Measurements from ENCODE around the gene TDRD9. TPM values are rescaled to one million over a fixed set of nuclear protein-coding genes. Genes with fewer than 3 reads are reported as not detected.

Gene TDRD9
- total RNA-seq, 2 experiments from 2014 or later = 0.50 to 0.93 TPM

DNA sequence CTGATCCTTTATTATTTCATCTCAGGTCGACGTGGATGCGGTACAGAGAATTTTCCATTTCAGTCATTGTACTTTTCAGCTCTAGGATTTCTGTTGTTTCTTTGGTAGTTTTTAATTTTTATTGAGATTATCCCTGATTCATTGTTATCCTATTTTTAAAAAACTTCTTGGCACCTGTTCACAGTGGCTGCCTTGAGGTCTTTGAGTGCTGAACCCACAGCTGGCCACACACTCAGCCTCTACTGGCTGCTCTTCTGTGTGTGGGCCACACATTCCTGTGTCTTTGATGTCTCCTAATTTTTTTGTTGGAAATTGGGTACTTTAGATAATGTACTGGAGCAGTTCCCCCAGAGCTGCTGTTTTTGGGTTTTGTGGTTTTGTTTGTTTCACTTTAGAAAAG is 119.5 kb downstream of the TDRD9 start:
- ChIA-PET CTCF (no interaction called here), POLR2A (no interaction called here)

DNA sequence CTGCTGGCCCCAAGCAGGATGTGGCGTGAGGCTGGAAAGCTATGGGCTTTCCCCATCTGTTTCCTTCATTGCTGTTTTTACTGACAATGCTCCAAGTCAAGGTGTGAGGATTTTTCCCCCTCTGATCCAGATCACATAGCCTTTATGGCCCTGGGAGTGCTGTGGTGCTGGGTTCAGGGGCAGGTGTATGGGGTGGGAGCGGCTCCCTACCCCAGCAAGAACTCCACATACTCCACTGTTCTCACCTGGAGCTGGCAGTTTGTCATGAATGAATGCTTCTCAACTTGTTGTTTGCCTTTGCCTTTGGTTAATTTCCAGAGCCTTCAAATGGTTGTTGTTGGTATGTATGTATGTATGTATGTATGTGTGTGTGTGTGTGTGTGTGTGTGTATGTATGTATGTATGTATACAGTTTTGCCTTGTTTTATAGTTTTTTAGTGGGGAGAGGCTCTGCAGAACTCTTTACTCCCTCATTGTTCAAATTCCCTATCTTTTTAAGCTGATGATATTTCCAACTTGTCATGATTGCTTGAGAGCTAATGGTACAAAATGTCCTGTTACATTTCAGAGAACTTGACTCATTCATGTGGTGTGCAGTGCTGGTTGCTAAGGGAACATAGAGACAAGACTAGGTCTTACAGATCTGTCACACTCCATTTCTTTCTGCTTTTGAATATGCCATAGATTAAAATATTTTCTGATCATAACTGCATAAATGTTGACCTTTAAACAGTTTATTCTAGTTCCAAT is 120.7 kb downstream of the TDRD9 start:
- POLR2A ChIA-PET = interaction anchor here (0.6 kb wide), 1 partner anchor 15 kb away, joined by 3 read pairs; no protein-coding TSS in a partner anchor
- CTCF ChIA-PET = no interaction called here

DNA sequence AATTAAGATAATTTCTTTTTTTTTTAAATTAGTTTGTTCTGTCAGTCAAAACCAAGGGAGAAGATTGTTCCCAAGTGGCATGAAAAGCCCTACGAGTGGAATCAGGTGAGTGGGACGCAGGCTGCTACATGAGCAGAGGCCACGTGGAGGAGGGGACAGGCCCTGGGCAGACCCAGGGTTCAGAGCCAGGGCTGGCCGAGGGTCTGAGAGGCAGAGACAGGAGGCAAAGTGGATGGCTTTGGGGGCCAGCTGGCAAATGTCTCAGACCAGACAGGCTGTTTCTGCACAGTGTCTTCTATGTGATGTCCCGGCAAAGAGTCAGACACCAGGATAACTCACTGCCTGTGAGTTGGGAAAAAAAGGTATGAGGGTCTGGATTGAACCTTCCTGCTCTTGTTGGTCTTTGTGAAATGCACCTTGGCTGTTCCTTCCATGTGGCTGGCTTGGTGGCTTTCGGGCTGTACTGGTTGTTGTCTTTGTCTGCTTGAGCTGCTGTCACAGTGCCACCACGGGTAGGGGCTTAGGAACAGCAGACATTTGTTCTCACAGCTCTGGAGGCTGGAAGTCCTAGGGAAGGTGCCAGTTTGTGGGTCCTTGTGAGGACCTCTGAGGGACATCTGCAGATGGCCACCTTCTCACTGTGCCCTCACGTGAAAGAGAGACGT is 121.5 kb downstream of the TDRD9 start:
- POLR2A ChIA-PET = no interaction called here
- CTCF ChIA-PET = no interaction called here

DNA sequence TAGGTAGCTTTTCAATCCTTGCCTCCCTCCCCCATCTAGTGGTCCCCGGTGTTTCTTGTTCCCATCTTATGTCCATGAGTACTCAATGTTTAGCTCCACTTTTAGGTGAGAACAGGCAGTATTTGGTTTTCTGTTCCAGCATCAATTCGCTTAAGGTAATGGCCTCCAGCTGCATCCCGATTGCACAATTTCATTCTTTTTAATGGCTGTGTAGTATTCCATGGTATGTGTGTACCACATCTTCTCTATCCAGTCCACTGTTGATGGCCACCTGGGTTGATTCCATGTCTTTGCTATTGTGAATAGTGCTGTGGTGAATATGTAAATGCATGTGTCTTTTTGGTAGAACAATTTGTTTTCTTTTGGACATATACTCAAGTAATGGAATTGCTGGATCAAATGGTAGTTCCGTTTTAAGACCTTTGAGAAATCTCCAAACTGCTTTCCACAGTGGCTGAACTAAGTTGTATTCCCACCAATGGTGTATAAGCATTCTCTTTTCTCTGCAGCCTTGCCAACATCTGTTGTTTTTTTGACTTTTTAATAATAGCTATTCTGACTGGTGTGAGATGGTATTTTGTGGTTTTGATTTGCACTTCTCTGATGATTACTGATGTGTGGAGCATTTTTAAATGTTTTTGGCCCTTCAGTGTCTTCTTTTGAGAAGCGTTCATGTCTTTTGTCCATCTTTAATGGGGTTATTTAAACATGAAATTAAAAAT is 123.0 kb downstream of the TDRD9 start:
- POLR2A ChIA-PET = no interaction called here
- CTCF ChIA-PET = no interaction called here

DNA sequence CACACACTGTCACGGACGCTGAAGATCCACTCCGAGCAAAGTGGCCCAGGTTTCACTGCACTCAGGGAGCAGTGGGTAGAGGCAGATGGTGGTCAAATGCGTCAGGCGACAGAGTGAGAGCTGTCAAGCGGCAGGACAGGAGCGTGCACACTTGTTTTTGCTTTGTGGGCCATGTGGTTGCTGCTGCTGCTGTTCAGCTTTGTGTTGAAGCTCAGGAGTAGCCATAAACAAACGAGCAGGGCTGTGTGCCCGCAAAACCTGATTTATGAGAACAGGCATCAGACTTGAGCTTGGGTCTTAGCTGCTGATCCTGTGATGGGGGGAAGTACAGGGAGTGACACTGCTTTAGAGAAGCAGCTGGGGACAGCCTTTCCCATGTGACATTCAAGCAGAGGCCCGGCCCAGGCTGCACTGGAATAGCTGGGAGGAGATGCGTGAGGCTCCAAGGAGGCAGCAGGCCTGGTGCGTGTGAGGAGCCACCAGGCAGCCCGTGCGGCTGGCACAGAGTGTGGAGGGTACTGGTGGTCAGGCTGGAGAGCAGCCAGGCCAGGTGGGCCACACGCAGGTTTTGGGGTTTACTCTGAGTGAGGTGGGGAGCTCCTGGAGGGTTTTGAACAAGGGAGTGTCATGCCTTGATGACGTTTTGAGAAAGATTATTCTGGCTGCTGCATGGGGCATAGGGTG is 126.1 kb downstream of the TDRD9 start:
- ChIA-PET CTCF (interaction anchor here (0.6 kb wide), 1 partner anchor 364 kb away, joined by 3 read pairs; no protein-coding TSS in a partner anchor), POLR2A (no interaction called here)

DNA sequence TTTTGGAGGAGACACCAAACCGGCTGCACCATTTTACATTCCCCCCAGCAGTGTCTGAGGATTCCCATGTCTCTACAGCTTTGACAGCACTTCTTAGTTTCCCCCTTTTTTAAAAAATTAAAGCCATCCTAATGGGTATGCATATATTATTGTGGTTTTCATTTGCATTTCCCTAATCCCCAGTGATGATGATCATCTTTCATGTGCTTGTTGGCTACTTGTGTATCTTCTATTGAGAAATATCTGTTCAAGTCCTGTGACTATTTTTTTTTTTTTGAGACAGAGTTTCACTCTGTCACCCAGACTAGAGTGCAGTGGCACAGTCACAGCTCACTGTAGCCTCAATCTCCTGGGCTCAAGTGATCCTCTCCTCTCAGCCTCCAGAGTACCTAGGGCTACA is 134.0 kb downstream of the TDRD9 start:
- CTCF ChIA-PET = interaction anchor here (0.7 kb wide), 1 partner anchor 132 kb away, joined by 3 read pairs; no protein-coding TSS in a partner anchor
- POLR2A ChIA-PET = no interaction called here

DNA sequence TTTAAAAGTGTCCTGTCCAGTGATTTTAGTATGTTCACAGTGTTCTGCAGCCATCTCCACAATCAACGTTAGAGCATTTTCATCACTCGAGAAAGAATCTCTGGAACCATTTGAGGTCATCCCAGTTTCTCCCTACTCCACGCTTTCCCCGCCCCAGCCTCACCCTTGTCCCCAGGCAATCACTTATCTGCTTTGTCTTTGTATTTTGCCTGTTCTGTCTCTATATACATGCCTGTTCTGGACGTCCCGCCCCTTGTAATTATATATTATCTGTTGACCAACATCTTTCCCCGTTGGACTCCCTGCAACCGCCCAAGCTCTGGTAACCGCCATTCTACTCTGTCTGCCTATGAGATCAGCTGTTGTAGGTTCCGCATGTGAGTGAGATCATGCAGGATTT is 135.7 kb downstream of the TDRD9 start:
- CTCF ChIA-PET = interaction anchor here (0.9 kb wide), 1 partner anchor 30 kb away, joined by 3 read pairs; no protein-coding TSS in a partner anchor
- POLR2A ChIA-PET = interaction anchor here (0.7 kb wide), 1 partner anchor 16 kb away, joined by 3 read pairs; no protein-coding TSS in a partner anchor

DNA sequence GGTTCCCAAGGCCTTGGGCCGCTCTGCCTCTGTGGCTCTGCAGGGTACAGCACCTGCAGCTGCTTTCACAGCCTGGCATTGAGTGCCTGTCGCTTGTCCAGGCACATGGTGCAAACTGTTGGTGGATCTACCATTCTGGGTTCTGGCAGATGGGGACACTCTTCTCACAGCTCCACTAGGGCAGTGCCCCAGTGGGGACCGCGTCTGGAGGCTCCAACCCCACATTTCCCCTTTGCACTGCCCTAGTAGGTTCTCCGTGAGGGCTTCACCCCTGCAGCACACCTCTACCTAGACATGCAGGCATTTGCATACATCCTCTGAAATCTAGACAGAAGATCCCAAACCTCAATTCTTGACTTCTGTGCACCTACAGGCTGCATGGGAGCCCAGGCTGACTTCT is 138.0 kb downstream of the TDRD9 start:
- ChIA-PET CTCF (no interaction called here), POLR2A (no interaction called here)

DNA sequence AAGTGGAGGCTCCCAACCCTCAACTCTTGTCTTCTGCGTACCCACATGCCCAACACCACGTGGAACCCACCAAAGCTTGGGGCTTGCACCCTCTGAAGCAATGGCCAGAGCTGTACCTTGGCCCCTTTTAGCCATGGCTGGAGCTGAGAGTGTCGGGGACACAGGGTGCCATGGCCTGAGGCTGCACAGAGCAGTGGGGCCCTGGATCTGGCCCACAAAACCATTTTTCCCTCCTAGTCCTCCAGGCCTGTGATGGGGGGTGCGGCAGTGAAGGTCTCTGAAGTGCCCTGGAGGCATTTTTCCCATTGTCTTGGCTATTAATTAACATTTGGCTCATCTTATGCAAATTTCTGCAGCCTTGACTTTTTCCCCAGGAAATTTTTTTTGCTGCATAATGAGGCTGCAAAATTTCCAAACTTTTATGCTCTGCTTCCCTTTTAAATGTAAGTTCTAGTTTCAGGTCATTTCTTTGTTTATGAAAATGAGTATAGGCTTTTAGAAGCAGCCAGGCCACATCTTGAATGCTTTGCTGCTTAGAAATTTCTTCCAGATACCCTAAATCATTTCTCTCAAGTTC is 138.6 kb downstream of the TDRD9 start:
- ChIA-PET POLR2A (no interaction called here), CTCF (no interaction called here)

DNA sequence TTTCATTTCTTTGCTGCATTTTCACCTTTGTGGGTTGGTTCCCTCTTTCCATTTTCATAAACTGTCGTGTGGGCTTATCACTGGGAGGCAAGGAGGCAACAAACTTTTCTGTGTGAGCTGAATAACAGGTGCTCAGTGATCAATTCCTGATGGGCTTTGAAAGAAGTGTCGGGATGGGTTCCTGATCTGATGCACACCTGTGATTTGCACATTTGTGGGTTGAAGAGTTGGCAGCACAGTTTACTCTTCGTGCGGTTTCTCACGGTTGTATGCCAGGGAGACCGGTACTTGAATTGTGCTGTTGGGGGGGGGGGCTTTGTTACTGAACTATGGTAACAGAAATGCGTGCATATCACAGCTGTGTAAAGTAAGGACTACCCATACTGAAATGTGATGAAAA is 141.3 kb downstream of the TDRD9 start:
- CTCF ChIA-PET = no interaction called here
- POLR2A ChIA-PET = no interaction called here

DNA sequence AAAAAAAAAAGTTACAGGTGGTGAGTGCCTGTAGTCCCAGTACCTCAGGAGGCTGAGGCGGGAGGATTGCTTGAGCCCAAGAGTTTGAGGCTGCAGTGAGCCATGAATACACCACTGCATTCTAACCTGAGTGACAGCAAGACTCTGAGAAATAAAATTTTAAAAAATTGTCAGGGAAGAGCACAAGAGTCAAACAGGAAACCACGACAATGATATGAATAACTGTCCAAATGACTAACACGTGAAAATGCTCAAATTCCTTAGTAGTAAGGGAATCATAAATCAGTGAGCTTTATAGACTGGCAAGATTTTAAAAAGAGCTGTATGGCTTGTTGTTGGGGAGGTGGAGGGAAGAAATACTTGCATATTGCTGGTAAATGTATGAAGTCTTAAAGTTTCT is 144.3 kb downstream of the TDRD9 start:
- CTCF ChIA-PET = no interaction called here
- POLR2A ChIA-PET = no interaction called here

DNA sequence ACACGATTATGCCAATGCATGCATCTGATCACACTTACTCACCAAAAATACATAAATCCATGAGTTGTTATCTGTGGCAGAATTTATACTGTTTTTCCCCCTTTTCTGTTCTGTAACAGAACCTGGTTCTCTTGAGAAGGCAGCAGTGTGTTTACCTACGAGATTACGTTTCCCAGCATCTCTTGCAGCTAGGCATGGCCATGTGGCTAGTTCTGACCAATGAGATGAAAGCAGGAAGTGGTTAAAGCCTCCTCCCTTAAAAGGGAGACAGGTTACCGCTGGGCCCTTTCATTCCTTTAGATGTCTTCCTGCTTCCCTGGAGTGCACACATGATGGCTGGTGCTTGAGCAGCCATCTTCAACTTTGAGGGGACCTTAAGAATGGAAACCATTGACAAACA is 145.5 kb downstream of the TDRD9 start:
- POLR2A ChIA-PET = no interaction called here
- CTCF ChIA-PET = interaction anchor here (0.8 kb wide), 1 partner anchor 11 kb away, joined by 3 read pairs; no protein-coding TSS in a partner anchor

DNA sequence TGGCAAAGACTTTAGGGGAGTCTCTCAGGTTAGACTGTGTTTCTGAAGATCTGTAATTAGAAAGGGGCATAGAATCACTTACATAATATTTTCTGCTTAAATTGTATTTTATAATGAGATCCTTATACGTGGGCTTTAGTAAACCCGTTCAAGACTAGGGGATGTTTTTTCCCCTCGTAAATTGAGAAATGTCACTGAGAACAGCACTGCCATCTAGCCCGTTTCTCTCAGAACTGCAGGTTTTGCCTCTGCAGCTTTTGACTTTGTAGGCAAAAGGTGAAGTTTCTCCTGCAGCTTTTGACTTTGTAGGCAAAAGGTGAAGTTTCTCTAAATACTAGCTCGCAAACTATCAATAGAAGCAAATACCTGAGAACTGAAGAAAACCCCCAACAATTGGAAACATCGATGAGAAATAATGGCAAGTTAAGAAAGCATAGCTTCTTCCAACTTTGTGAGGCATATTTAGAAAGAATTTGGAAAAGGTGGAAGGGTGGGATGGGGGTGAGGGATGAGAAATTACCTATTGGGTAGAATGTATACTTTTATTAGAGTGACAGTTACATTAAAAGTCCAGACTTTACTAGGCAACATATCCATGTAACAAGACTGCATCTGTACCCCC is 147.4 kb downstream of the TDRD9 start:
- ChIA-PET POLR2A (no interaction called here), CTCF (no interaction called here)

DNA sequence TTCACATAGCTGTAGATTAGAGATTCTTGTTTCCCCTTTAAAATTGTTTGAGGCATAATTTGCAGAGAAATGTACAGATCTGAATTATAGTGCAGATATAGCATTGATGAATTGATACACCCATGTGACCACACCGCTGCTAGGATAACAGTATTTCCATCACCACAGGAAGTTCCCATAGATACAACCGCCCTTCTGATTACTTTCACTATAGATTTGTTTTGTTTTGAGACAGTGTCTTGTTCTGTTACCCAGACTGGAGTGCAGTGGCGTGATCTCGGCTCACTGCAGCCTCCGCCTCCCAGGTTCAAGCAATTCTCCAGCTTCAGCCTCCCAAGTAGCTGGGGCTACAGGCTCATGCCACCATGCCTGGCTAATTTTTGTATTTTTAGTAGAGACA is 148.5 kb downstream of the TDRD9 start:
- ChIA-PET CTCF (interaction anchor here (2.1 kb wide), 1 partner anchor 17 kb away, joined by 9 read pairs; no protein-coding TSS in a partner anchor), POLR2A (no interaction called here)

DNA sequence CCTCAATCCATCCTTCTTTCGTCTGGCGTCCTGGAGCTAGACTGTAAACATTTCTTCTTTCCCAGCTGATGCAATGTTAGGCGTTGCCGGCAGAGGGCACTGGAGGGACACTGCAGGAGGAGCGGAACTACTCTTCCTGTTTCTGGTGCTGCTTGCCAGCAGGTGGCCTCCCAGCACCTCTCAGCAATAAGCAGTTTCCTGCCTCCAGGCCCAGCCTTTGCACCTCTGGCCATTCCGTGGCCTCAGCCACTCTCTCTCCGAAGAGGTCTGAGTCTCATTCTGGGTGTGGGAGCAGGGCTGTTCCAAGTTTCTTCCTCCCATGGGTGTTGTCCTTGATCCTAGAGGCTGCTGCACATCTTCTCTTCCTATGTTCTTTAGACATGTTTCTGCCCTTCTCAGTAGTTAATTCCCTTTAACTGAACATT is 149.8 kb downstream of the TDRD9 start:
- ChIA-PET CTCF (interaction anchor here (0.6 to 2.1 kb wide), 5 partner anchors 16 to 486 kb away, joined by 3 to 9 read pairs (median 3); no protein-coding TSS in a partner anchor), POLR2A (no interaction called here)

DNA sequence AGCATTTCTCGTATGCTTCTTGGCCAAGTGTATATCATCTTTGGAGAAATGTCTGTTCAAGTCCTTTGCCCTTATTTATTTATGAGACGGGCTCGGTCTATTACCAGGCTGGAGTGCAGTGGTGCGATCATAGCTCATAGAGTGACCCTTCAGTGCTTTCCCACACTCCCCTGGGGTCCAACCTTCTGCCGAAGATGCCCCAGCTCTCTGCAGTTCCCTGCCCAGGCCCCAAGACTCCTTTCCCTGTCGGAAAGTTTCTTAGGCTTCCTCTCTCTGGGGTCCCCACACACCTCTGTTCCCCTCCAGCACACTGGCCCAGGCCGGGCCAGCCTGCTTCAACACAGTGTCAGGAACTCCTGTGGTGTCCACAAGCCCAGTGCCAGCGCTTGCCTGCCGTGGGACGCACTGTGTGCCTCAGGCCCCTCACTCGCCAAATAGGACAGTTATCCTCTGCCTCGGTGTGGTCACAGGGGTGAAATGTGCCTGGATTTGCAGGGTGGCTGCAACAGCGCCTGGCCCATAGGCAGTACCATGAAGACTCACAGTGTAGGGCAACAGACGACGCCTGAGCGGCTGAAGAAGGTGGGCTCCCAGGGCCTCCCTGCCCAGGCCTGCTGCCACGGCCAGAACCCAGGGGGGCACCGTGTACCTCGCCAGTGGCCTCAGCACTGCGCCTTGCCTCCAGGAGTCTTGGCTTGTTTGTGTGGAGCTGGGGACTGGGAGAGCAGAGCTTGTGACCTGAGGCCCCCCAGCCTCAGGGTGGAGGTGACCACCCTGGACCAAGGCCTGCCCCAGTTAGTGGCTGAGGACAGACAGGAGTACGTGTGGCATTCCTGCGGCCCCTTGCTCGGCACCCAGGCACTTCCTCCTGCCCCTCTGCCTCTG is 152.4 kb downstream of the TDRD9 start:
- ChIA-PET CTCF (no interaction called here), POLR2A (no interaction called here)

DNA sequence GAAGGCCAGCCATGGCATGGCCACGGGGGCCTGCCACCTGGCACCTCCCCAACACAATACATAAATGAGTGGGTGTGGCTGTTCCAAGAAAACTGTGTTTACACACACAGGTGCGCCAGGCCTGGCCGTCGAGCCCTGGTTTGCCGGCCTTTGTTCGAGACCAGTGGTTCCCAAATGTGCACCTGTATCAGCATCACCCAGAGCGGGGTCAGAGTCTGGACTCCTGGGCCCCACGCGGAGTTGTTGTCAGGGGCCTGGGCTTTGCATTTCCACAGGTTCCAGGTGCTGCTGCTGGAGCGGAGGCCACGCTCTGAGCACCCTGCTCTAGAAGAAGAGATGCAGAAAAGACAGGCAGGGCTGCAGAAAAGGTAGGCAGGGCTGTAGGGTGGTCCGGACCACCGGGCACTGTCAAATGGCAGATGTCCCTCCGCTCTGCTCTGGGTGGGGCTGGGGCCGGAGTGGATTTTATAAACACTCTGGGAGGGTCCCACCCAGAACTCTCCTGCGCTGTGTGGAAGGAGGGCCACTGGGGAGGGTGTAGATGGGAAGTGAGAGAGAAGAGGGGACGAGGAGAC is 153.1 kb downstream of the TDRD9 start:
- POLR2A ChIA-PET = no interaction called here

DNA sequence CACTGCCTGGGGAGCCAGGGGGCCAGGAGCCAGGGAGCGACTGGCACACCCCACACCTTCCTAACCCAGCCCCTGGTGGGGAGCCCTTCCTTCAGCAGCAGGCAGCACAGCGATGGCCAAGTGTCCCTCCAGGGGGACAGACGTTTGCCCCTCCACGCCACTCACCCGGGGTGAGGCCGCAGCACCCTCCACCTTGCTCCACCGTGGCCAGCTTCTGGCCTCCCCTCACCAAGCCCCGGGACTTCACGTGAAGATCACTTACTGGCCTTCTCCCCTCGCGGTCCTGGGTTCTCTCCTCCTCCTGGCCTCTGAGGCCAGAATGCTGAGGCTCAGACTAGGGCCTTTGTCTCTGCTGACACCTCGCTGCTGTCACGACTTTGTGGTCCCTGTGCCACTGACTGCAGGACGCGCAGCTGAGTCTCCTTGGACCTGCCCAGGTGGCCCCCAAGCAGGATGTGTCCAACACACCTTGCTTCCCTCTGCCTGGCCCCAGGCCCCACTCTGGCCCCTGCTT is 153.8 kb downstream of the TDRD9 start:
- ChIA-PET POLR2A (no interaction called here), CTCF (no interaction called here)

More for the DNA sequence above, 153.1 kb downstream of the TDRD9 start:
- CTCF ChIA-PET = no interaction called here
